HCT116 (cell line): ENCODE results near the gene NCBP2L. TPM values are rescaled to one million over a fixed set of nuclear protein-coding genes. Genes with fewer than 3 reads are reported as not detected.

Experiments used
- ATAC-seq: fragments of 200-7000 bp; cut with Tn5 transposase; 2 replicates; pipeline ENCODE4 v1.9.1; 2020; ENCODE audit warnings: mild to moderate bottlenecking, moderate library complexity
- BruUV-seq: library from RNA; stranded (reverse); fragments of 400-500 nt; replicated peaks from 2 replicates; lab custom pipeline; 2021; lab: Mats Ljungman, UMichigan
- CTCF ChIA-PET: fragments of 300-600 bp; sonication (Branson Sonifier 250); formaldehyde crosslinking; loops from one replicate; lab custom pipeline; 2021; ENCODE audit warnings: antibody characterized with exemption; lab: Charles Lee
- POLR2A ChIA-PET: fragments of 300-600, 350-600 bp; sonication (Branson Sonifier 250); formaldehyde crosslinking; loops from one replicate; lab custom pipeline; 2021; ENCODE audit warnings: antibody characterized with exemption; lab: Charles Lee
- RAD21 ChIA-PET, 2 experiments: fragments of 300-600 bp; sonication (Branson Sonifier 250); formaldehyde crosslinking; loops; one replicate each; lab custom pipeline; 2023; ENCODE audit warnings: low total read pairs in 2 of 2; ENCODE audit not compliant: uncharacterized antibody in 2 of 2, unreplicated experiment in 2 of 2, low non-redundant PET in 1 of 2; lab: Charles Lee
- DNase-seq: peaks from one replicate; pipeline ENCODE4 v3.0.0-alpha.2; 2010; ENCODE audit warnings: low read depth, low spot score
- H2AFZ ChIP-seq: fragments of 200-600 bp; shearing (Covaris generic), sonication (generic); 2 replicates; pipeline ENCODE4 v1.6.1; 2017; ENCODE audit warnings: low read depth, mixed run types, mixed read lengths, antibody characterized with exemption, low read length; ENCODE audit not compliant: poor library complexity, severe bottlenecking
- H3K27ac ChIP-seq: 2 replicates; pipeline ENCODE4 v1.5.1; 2012; ENCODE audit warnings: low read depth, low read length
- H3K27me3 ChIP-seq: fragments of 200-600 bp; sonication (generic); 2 replicates; pipeline ENCODE4 v1.6.1; 2016; ENCODE audit warnings: mixed run types, low read length, mixed read lengths; ENCODE audit not compliant: insufficient read depth
- H3K36me3 ChIP-seq, 2 experiments: fragments of 200-500 bp in 1 of 2; fragments of 200-600 bp in 1 of 2; sonication (Bioruptor generic) in 1 of 2; sonication (generic) in 1 of 2; 2 replicates each; pipeline versions ENCODE4 v1.5.1 to v1.6.1; 2014 to 2016; ENCODE audit warnings: low read length in 2 of 2, inconsistent platforms in 1 of 2, mixed read lengths in 1 of 2, mixed run types in 1 of 2; ENCODE audit not compliant: insufficient read depth in 2 of 2, control insufficient read depth in 1 of 2
- H3K4me1 ChIP-seq, 2 experiments: fragments of 200-600 bp in 1 of 2; sonication (generic) in 1 of 2; 2 replicates each; pipeline versions ENCODE4 v1.5.1 to v1.6.1; 2012 to 2017; ENCODE audit warnings: low read length in 2 of 2, inconsistent platforms in 1 of 2, mild to moderate bottlenecking in 1 of 2, mixed read lengths in 1 of 2, mixed run types in 1 of 2, moderate library complexity in 1 of 2; ENCODE audit not compliant: insufficient read depth in 2 of 2, control insufficient read depth in 1 of 2
- H3K4me2 ChIP-seq: fragments of 200-600 bp; sonication (generic); 2 replicates; pipeline ENCODE4 v1.6.1; 2017; ENCODE audit warnings: mixed run types, low read length, mixed read lengths
- H3K4me3 ChIP-seq, 2 experiments: fragments of 200-600 bp in 1 of 2; sonication (generic) in 1 of 2; replicated peaks in 1 of 2; 2 replicates each; pipeline ENCODE4 v1.5.1; 2011 to 2016; ENCODE audit warnings: low read length in 2 of 2, control low read depth in 1 of 2, low read depth in 1 of 2, mild to moderate bottlenecking in 1 of 2, mixed read lengths in 1 of 2, mixed run types in 1 of 2
- H3K79me2 ChIP-seq: fragments of 200-600 bp; sonication (generic); 2 replicates; pipeline ENCODE4 v1.6.1; 2017; ENCODE audit warnings: mild to moderate bottlenecking, mixed run types, low read length, moderate library complexity, mixed read lengths; ENCODE audit not compliant: insufficient read depth
- H3K9ac ChIP-seq: fragments of 200-600 bp; sonication (generic); 2 replicates; pipeline ENCODE4 v1.6.1; 2016; ENCODE audit warnings: low read length, mixed read lengths
- H3K9me2 ChIP-seq: fragments of 200-600 bp; sonication (generic), shearing (Covaris generic); 2 replicates; pipeline ENCODE4 v1.6.1; 2017; ENCODE audit warnings: mixed run types, mild to moderate bottlenecking, moderate library complexity; ENCODE audit not compliant: insufficient read depth
- H3K9me3 ChIP-seq, 2 experiments: fragments of 200-500 bp in 1 of 2; fragments of 200-600 bp in 1 of 2; sonication (Bioruptor generic) in 1 of 2; sonication (generic) in 1 of 2; 2 replicates each; pipeline ENCODE4 v1.6.1; 2014 to 2017; ENCODE audit warnings: low read length in 2 of 2, mixed read lengths in 2 of 2, inconsistent platforms in 1 of 2, low read depth in 1 of 2, mild to moderate bottlenecking in 1 of 2, mixed run types in 1 of 2, moderate library complexity in 1 of 2; ENCODE audit not compliant: control insufficient read depth in 1 of 2, insufficient read depth in 1 of 2
- H4K20me1 ChIP-seq: fragments of 200-600 bp; sonication (generic), shearing (Covaris generic); 2 replicates; pipeline ENCODE4 v1.6.1; 2017; ENCODE audit warnings: mixed run types, mild to moderate bottlenecking, moderate library complexity; ENCODE audit not compliant: insufficient read depth
- CEBPB ChIP-seq: IDR thresholded peaks from 2 replicates; pipeline ENCODE4 v1.6.1; 2012; ENCODE audit warnings: low read depth
- JUND ChIP-seq: IDR thresholded peaks from 2 replicates; pipeline ENCODE4 v1.6.1; 2012
- POLR2A ChIP-seq: IDR thresholded peaks from 2 replicates; pipeline ENCODE4 v1.7.0; 2011; ENCODE audit warnings: borderline replicate concordance; ENCODE audit not compliant: insufficient read depth, insufficient read length; ENCODE audit errors: extremely low read depth
- POLR2AphosphoS5 ChIP-seq: IDR thresholded peaks from 2 replicates; pipeline ENCODE4 v1.6.1; 2011; ENCODE audit warnings: mild to moderate bottlenecking, low read depth, low read length, moderate library complexity
- RAD21 ChIP-seq: IDR thresholded peaks from 2 replicates; pipeline ENCODE4 v1.6.1; 2012; ENCODE audit warnings: low read depth, mild to moderate bottlenecking
- SIN3A ChIP-seq: IDR thresholded peaks from 2 replicates; pipeline ENCODE4 v1.6.1; 2012; ENCODE audit warnings: low read depth
- SP1 ChIP-seq: IDR thresholded peaks from 2 replicates; pipeline ENCODE4 v1.6.1; 2012; ENCODE audit warnings: low read depth
- YY1 ChIP-seq: IDR thresholded peaks from 2 replicates; pipeline ENCODE4 v1.6.1; 2011; ENCODE audit warnings: low read length, low read depth, moderate library complexity, mild to moderate bottlenecking; ENCODE audit not compliant: insufficient replicate concordance; ENCODE audit errors: extremely low read depth
- ZNF274 ChIP-seq: fragments of 200-500 bp; sonication (Bioruptor generic); IDR thresholded peaks from 2 replicates; pipeline ENCODE4 v1.6.1; 2014; ENCODE audit warnings: mild to moderate bottlenecking, low read depth, low read length, inconsistent platforms
- intact Hi-C: fragments of 100-400 bp; cut with micrococcal nuclease; formaldehyde crosslinking; loops from 2 replicates; pipeline ENCODE4 v1.10.0; 2022
- total RNA-seq: library from RNA; stranded (reverse); gene quantifications from one replicate; pipeline ENCODE4 v1.2.1, GENCODE V29; 2021; ENCODE audit not compliant: unreplicated experiment
- TF ChIP-seq, protein P1 (sequence below): IDR thresholded peaks from 2 replicates; pipeline ENCODE4 v1.6.1; 2011; ENCODE audit warnings: mild to moderate bottlenecking, low read length, moderate library complexity; ENCODE audit not compliant: insufficient replicate concordance; ENCODE audit errors: extremely low read depth
- TF ChIP-seq, protein P2 (sequence below): IDR thresholded peaks from 2 replicates; pipeline ENCODE4 v1.6.1; 2012

NCBP2L gene
- total RNA-seq, 1 experiment from 2014 or later, result not detected

GRCh38 chrX:107750263-107750662, 27.3 kb upstream of the NCBP2L start (continued):
- TF ChIP-seq SIN3A (no peak), ZNF274 (no peak), CEBPB (no peak), POLR2AphosphoS5 (no peak), JUND (no peak), SP1 (no peak)
- TF ChIP-seq, all 23 proteins: peak for 0

GRCh38 chrX:107750861-107751445, 26.6 kb upstream of the NCBP2L start:
- no peaks in the 10 kb centered on the region for H3K9me2 ChIP-seq
- POLR2A ChIA-PET, result no interaction called here
- no peaks in the 10 kb centered on the region for H3K79me2 ChIP-seq
- intact Hi-C loops, result no loop called here
- RAD21 ChIA-PET, result no interaction called here
- peaks cover 11 to 13% of the 10 kb centered on the region in 2 experiments; a peak in 3 of 4 replicates for H3K4me1 ChIP-seq
- no peak overlapping the region for H3K4me3 ChIP-seq
- no peak overlapping the region for H2AFZ ChIP-seq
- no peaks in the 10 kb centered on the region for H3K9me3 ChIP-seq
- no peak for ATAC-seq
- no peak for TF ChIP-seq YY1
- TF ChIP-seq, protein P1, sequence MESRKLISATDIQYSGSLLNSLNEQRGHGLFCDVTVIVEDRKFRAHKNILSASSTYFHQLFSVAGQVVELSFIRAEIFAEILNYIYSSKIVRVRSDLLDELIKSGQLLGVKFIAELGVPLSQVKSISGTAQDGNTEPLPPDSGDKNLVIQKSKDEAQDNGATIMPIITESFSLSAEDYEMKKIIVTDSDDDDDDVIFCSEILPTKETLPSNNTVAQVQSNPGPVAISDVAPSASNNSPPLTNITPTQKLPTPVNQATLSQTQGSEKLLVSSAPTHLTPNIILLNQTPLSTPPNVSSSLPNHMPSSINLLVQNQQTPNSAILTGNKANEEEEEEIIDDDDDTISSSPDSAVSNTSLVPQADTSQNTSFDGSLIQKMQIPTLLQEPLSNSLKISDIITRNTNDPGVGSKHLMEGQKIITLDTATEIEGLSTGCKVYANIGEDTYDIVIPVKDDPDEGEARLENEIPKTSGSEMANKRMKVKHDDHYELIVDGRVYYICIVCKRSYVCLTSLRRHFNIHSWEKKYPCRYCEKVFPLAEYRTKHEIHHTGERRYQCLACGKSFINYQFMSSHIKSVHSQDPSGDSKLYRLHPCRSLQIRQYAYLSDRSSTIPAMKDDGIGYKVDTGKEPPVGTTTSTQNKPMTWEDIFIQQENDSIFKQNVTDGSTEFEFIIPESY, result no peak
- TF ChIP-seq, protein P2, sequence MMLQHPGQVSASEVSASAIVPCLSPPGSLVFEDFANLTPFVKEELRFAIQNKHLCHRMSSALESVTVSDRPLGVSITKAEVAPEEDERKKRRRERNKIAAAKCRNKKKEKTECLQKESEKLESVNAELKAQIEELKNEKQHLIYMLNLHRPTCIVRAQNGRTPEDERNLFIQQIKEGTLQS, result no peak
- TF ChIP-seq SP1, result no peak
- no peak for TF ChIP-seq POLR2A
- TF ChIP-seq RAD21, result no peak
- TF ChIP-seq JUND, result no peak
- H3K27ac ChIP-seq, result no peak overlapping the region
- no peaks in the 10 kb centered on the region for H3K36me3 ChIP-seq
- H3K9ac ChIP-seq, result no peak overlapping the region
- no peak overlapping the region for H3K4me2 ChIP-seq
- CTCF ChIA-PET, result no interaction called here
- no peak for DNase-seq
- no peaks in the 10 kb centered on the region for H4K20me1 ChIP-seq
- no peaks in the 10 kb centered on the region for H3K27me3 ChIP-seq
- no TSS peak for BruUV-seq
